PC-9 (cell line): ENCODE results near the gene ZFPL1. TPM values are rescaled to one million over a fixed set of nuclear protein-coding genes. Genes with fewer than 3 reads are reported as not detected.

Experiments used
- BruUV-seq: library from RNA; stranded (reverse); fragments of 400-500 nt; replicated peaks from 2 replicates; lab custom pipeline; 2021; lab: Mats Ljungman, UMichigan
- CTCF ChIA-PET: fragments of 300-600 bp; sonication (Branson Sonifier 250); formaldehyde crosslinking; loops from one replicate; lab custom pipeline; 2022; ENCODE audit warnings: antibody characterized with exemption; lab: Charles Lee
- POLR2A ChIA-PET: fragments of 300-600 bp; sonication (Branson Sonifier 250); formaldehyde crosslinking; loops from one replicate; lab custom pipeline; 2022; ENCODE audit warnings: antibody characterized with exemption; ENCODE audit not compliant: unreplicated experiment; lab: Charles Lee
- DNase-seq, 2 experiments: peaks; one replicate each; pipeline versions ENCODE4 v3.0.0 to v3.0.0-alpha.2; 2015 to 2022; ENCODE audit warnings: mixed read lengths in 1 of 2
- H2AFZ ChIP-seq: fragments of 200-600 bp; sonication (generic); 2 replicates; pipeline ENCODE4 v1.8.1; 2017; ENCODE audit warnings: antibody characterized with exemption
- H3F3A ChIP-seq: fragments of 200-600 bp; sonication (generic); 2 replicates; pipeline ENCODE4 v1.8.1; 2017; ENCODE audit warnings: antibody characterized with exemption, mild to moderate bottlenecking, low read depth; ENCODE audit not compliant: insufficient read depth
- H3K27ac ChIP-seq: fragments of 200-600 bp; sonication (generic); 2 replicates; pipeline ENCODE4 v1.6.1; 2016; ENCODE audit warnings: mixed run types
- H3K27me3 ChIP-seq: fragments of 200-600 bp; sonication (generic); 2 replicates; pipeline ENCODE4 v1.6.1; 2016; ENCODE audit warnings: low read depth, mixed run types; ENCODE audit not compliant: insufficient read depth
- H3K36me3 ChIP-seq: fragments of 200-600 bp; sonication (generic); 2 replicates; pipeline ENCODE4 v1.6.1; 2016; ENCODE audit warnings: low read depth, mixed run types
- H3K4me1 ChIP-seq: fragments of 200-600 bp; sonication (generic); replicated peaks from 2 replicates; pipeline ENCODE4 v1.6.1; 2016; ENCODE audit warnings: mixed run types; ENCODE audit not compliant: insufficient read depth
- H3K4me2 ChIP-seq: fragments of 200-600 bp; sonication (generic); 2 replicates; pipeline ENCODE4 v1.6.1; 2017; ENCODE audit warnings: mixed run types
- H3K4me3 ChIP-seq: fragments of 200-600 bp; sonication (generic); 2 replicates; pipeline ENCODE4 v1.6.1; 2016; ENCODE audit warnings: mixed run types
- H3K79me2 ChIP-seq: fragments of 200-600 bp; sonication (generic); 2 replicates; pipeline ENCODE4 v1.6.1; 2017; ENCODE audit warnings: low read depth, mixed run types
- H3K9me2 ChIP-seq: fragments of 200-600 bp; sonication (generic); 2 replicates; pipeline ENCODE4 v1.8.1; 2017; ENCODE audit warnings: mild to moderate bottlenecking; ENCODE audit not compliant: insufficient read depth
- H3K9me3 ChIP-seq: fragments of 200-600 bp; sonication (generic); 2 replicates; pipeline ENCODE4 v1.8.1; 2016; ENCODE audit warnings: low read depth; ENCODE audit not compliant: insufficient read depth
- H4K20me1 ChIP-seq: fragments of 200-600 bp; sonication (generic); 2 replicates; pipeline ENCODE4 v1.8.1; 2017; ENCODE audit not compliant: insufficient read depth
- EZH2 ChIP-seq: fragments of 200-600 bp; sonication (generic); IDR thresholded peaks from 2 replicates; pipeline ENCODE4 v1.8.0; 2017; ENCODE audit warnings: antibody characterized with exemption, low read depth
- intact Hi-C: fragments of 100-400 bp; cut with micrococcal nuclease; formaldehyde crosslinking; loops from one replicate; pipeline ENCODE4 v1.10.0; 2022; ENCODE audit not compliant: unreplicated experiment
- total RNA-seq: library from RNA; stranded (reverse); gene quantifications from 2 replicates; pipeline ENCODE4 v1.2.3, GENCODE V29; 2021
- TF ChIP-seq, protein P1 (sequence below): fragments of 200-600 bp; sonication (generic); conservative IDR thresholded peaks from 2 replicates; pipeline ENCODE4 v1.6.1; 2017; ENCODE audit warnings: mixed run types, antibody characterized with exemption, mild to moderate bottlenecking, moderate library complexity

ZFPL1 gene
- total RNA-seq, 1 experiment from 2014 or later, result 68.2 TPM

DNA sequence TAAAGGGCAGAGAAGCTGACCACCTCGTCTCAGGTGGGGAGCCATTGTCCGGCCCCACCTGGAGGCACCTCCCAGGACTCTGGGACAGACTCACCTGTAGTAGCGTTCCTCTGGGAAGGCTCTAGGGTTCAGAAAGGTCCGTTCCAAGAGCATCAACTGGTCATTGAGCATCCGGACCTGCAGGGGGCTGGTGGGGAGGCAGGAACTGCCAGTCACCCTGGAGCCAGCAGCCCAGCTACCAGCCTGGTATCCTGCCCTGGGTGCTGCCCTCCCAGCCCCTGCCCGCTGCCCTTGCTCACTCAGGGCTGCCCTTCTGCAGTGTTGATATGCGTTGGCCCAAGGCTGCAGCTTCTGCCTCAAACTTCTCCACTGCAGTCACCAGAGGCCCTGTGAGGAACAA, 38.3 kb upstream of the ZFPL1 start:
- Histone ChIP-seq H4K20me1 (no peaks in the 10 kb centered on the region), H2AFZ (no peak overlapping the region), H3K4me3 (no peak overlapping the region), H3K27ac (no peak overlapping the region), H3K9me2 (no peaks in the 10 kb centered on the region), H3K4me1 (peaks cover 17% of the 10 kb centered on the region), H3K9me3 (no peaks in the 10 kb centered on the region), H3K27me3 (no peaks in the 10 kb centered on the region), H3K79me2 (peaks cover 23% of the 10 kb centered on the region), H3F3A (peaks cover 12% of the 10 kb centered on the region; the same call in 1 of the 2 replicates), H3K36me3 (no peaks in the 10 kb centered on the region), H3K4me2 (no peak overlapping the region)
- ChIA-PET CTCF (interaction anchor here (0.6 kb wide), 1 partner anchor 24 kb away, joined by 3 read pairs; no protein-coding TSS in a partner anchor), POLR2A (no interaction called here)
- no TSS peak for BruUV-seq
- TF ChIP-seq, protein P1, sequence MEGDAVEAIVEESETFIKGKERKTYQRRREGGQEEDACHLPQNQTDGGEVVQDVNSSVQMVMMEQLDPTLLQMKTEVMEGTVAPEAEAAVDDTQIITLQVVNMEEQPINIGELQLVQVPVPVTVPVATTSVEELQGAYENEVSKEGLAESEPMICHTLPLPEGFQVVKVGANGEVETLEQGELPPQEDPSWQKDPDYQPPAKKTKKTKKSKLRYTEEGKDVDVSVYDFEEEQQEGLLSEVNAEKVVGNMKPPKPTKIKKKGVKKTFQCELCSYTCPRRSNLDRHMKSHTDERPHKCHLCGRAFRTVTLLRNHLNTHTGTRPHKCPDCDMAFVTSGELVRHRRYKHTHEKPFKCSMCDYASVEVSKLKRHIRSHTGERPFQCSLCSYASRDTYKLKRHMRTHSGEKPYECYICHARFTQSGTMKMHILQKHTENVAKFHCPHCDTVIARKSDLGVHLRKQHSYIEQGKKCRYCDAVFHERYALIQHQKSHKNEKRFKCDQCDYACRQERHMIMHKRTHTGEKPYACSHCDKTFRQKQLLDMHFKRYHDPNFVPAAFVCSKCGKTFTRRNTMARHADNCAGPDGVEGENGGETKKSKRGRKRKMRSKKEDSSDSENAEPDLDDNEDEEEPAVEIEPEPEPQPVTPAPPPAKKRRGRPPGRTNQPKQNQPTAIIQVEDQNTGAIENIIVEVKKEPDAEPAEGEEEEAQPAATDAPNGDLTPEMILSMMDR, result no peak
- no peak for TF ChIP-seq EZH2
- DNase-seq, result no peak
- intact Hi-C loops, result no loop called here

DNA sequence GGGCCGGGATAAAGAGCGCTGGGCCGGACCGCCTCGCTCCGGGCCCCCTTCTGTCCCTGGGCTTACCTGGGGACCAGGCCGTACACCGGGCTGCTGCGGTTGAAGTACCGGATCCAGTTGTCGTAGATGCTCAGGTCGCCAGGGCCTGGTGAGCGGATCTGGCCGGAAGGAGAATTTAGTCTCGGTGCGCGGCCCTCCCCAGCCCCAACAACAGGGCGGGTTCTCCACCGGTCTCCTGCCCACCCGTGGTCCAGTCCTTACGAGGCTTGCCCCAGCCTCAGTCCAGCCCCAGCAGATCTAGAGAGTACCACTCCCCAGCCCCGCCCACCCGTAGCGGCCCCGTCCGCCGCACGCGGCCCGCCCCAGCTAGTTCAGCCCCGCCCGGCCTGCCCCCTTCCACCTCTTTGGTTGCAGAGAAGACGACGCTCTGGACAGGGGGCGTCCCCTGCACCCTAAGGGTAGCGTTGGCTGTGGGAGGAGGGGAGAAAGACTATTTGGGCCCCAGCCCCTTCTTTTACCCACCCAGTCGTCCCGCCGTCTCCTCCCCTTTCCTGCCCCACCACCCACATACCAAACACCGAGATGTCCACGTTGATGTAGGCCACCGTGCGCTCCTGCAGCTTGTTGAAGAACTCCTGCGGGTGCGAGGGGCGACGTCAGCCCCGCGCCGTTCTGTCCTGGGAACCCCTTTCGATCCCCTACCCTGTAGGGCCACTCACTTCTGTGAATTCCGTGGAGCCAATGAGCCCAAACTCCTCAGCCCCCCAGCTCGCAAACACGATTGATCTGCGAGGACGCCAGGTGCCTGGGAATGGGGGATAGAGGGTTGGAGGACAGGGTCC, 36.2 kb upstream of the ZFPL1 start:
- peaks cover 12% of the 10 kb centered on the region for H3K79me2 ChIP-seq

DNA sequence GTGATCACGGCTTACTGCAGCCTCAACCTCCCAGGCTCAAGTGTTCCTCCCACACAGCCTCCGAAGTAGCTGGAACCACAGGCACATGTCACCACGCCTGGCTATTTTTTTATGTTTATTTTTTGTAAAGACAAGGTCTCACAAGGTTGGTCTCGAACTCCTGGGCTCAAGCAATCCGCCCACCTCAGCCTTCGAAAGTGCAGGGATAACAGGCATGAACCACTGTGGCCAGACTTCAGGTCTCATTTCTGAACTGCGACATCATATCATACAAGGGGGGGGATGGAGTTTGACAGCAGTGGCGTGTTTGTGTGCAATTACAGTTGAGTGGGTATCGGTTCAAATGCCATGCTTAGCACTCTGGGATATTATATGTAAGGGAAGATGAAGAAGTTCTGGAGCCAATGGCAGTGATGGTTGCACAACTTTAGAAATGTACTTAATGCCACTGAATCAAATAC, 32.6 kb upstream of the ZFPL1 start:
- no TSS peak for BruUV-seq
- no peak for DNase-seq
- Histone ChIP-seq H3K9me3 (no peaks in the 10 kb centered on the region), H3K9me2 (no peaks in the 10 kb centered on the region), H3K27ac (no peak overlapping the region), H3K36me3 (no peaks in the 10 kb centered on the region), H2AFZ (no peak overlapping the region), H3K4me1 (no peaks in the 10 kb centered on the region), H3F3A (no peaks in the 10 kb centered on the region; the same call in 1 of the 2 replicates), H3K4me2 (no peak overlapping the region), H4K20me1 (no peaks in the 10 kb centered on the region), H3K27me3 (no peaks in the 10 kb centered on the region), H3K4me3 (no peak overlapping the region), H3K79me2 (no peaks in the 10 kb centered on the region)
- CTCF ChIA-PET, result no interaction called here
- TF ChIP-seq, protein P1, result no peak
- TF ChIP-seq EZH2, result no peak
- intact Hi-C loops, result no loop called here
- POLR2A ChIA-PET, result no interaction called here

More for the DNA sequence above, 36.2 kb upstream of the ZFPL1 start:
- no TSS peak for BruUV-seq
- Histone ChIP-seq H3K4me1 (peaks cover 7% of the 10 kb centered on the region), H3K9me3 (no peaks in the 10 kb centered on the region), H2AFZ (no peak overlapping the region), H3K36me3 (no peaks in the 10 kb centered on the region), H3K4me3 (no peak overlapping the region), H3K4me2 (no peak overlapping the region), H4K20me1 (no peaks in the 10 kb centered on the region), H3F3A (peaks cover 11% of the 10 kb centered on the region; the same call in 1 of the 2 replicates), H3K27ac (no peak overlapping the region), H3K27me3 (no peaks in the 10 kb centered on the region), H3K9me2 (no peaks in the 10 kb centered on the region)
- TF ChIP-seq, protein P1, result no peak
- no peak for TF ChIP-seq EZH2
- ChIA-PET POLR2A (no interaction called here), CTCF (no interaction called here)
- DNase-seq, result no peak
- intact Hi-C loops, result no loop called here
